A549 (cell line): ENCODE data around the gene TCERG1L. TPM values are rescaled to one million over a fixed set of nuclear protein-coding genes. Genes with fewer than 3 reads are reported as not detected.

Experiments
- ATAC-seq, 2 experiments: fragments of 200-7000 bp in 1 of 2; fragments of >200 bp in 1 of 2; cut with Nextera tagmentation in 1 of 2; cut with Tn5 transposase in 1 of 2; 3 replicates each; pipeline versions ENCODE4 v1.8.0 to v1.9.1; 2018 to 2020; ENCODE audit warnings: mild to moderate bottlenecking in 1 of 2, moderate library complexity in 1 of 2
- CTCF ChIA-PET: fragments of 300-600 bp; sonication (Branson Sonifier 250); formaldehyde crosslinking; extraction: SDS; loops from one replicate; lab custom pipeline; 2021; ENCODE audit warnings: antibody characterized with exemption, inconsistent platforms; lab: Yijun Ruan, JAX
- POLR2A ChIA-PET: fragments of 350-600 bp; formaldehyde crosslinking; extraction: SDS; loops from one replicate; lab custom pipeline; 2021; ENCODE audit warnings: antibody characterized with exemption, inconsistent platforms; lab: Yijun Ruan, JAX
- DNase-seq, 2 experiments: peaks; one replicate each; pipeline versions ENCODE4 v3.0.0 to v3.0.0-alpha.2; 2011 to 2016; ENCODE audit warnings: low read depth in 1 of 2, low spot score in 1 of 2
- FAIRE-seq: peaks from 2 replicates; lab custom pipeline; 2011; peaks lifted over from hg19 to GRCh38; lab: Jason Lieb, UNC
- H3K27ac ChIP-seq, 2 experiments: fragments of >200 bp; sonication (Bioruptor Twin); formaldehyde crosslinking; 3 replicates each; pipeline ENCODE4 v1.5.1; 2016 to 2017
- H3K4me1 ChIP-seq: fragments of >200 bp; sonication (Bioruptor Twin); formaldehyde crosslinking; 3 replicates; pipeline ENCODE4 v1.6.1; 2016
- H3K4me2 ChIP-seq: fragments of >200 bp; sonication (Bioruptor Twin); formaldehyde crosslinking; 3 replicates; pipeline ENCODE4 v1.6.1; 2016
- H3K4me3 ChIP-seq: fragments of >200 bp; sonication (Bioruptor Twin); formaldehyde crosslinking; 3 replicates; pipeline ENCODE4 v1.5.1; 2016
- H3K9me3 ChIP-seq: fragments of >200 bp; sonication (Bioruptor Twin); formaldehyde crosslinking; 3 replicates; pipeline ENCODE4 v1.6.1; 2016
- BHLHE40 ChIP-seq: IDR thresholded peaks from 2 replicates; pipeline ENCODE4 v1.6.1; 2012; ENCODE audit warnings: low read depth, low read length, inconsistent platforms
- CHD4 ChIP-seq: fragments of 200-600 bp; sonication (generic); IDR thresholded peaks from 2 replicates; pipeline ENCODE4 v1.6.1; 2016; ENCODE audit warnings: antibody characterized with exemption, mild to moderate bottlenecking, borderline replicate concordance
- FOSB ChIP-seq: fragments of 250-450 bp; sonication (Bioruptor Pico); IDR thresholded peaks from 2 replicates; pipeline ENCODE4 v1.5.0; 2020; ENCODE audit warnings: mild to moderate bottlenecking, moderate library complexity
- GATA3 ChIP-seq: IDR thresholded peaks from 2 replicates; pipeline ENCODE4 v1.6.1; 2012; ENCODE audit warnings: borderline replicate concordance
- KDM1A ChIP-seq: fragments of 200-600 bp; sonication (generic); IDR thresholded peaks from 2 replicates; pipeline ENCODE4 v1.6.1; 2016; ENCODE audit warnings: low read depth, mild to moderate bottlenecking
- KDM5A ChIP-seq: fragments of 200-600 bp; sonication (generic); IDR thresholded peaks from 2 replicates; pipeline ENCODE4 v1.6.1; 2016; ENCODE audit warnings: antibody characterized with exemption, mild to moderate bottlenecking
- NFE2L2 ChIP-seq: fragments of 150-350 bp; conservative IDR thresholded peaks from 2 replicates; pipeline ENCODE4 v1.6.1; 2014; ENCODE audit warnings: low read length
- NR3C1 ChIP-seq: fragments of >200 bp; sonication (Bioruptor Twin); formaldehyde crosslinking; IDR thresholded peaks from 3 replicates; pipeline ENCODE4 v1.6.1; 2017
- POLR2A ChIP-seq: IDR thresholded peaks from 2 replicates; pipeline ENCODE4 v1.6.1; 2012; ENCODE audit warnings: mild to moderate bottlenecking, low read length
- POLR2AphosphoS2 ChIP-seq: conservative IDR thresholded peaks from 2 replicates; pipeline ENCODE4 v1.6.1; 2012; ENCODE audit warnings: low read length, improper control_type of control experiment, inconsistent platforms
- RNF2 ChIP-seq: fragments of 200-600 bp; sonication (generic); IDR thresholded peaks from 2 replicates; pipeline ENCODE4 v1.6.1; 2016; ENCODE audit warnings: low read depth, mild to moderate bottlenecking, antibody characterized with exemption, moderate library complexity, borderline replicate concordance
- WGBS: methylation state at CpG from one replicate; pipeline ENCODE4 v1.1.6; 2017; ENCODE audit errors: missing lambda C conversion rate; 5-methylcytosine and 5-hydroxymethylcytosine counted together
- polyA plus RNA-seq, 4 experiments: library from polyadenylated mRNA; depleted of rRNA in 3 of 4; stranded (reverse); fragments of >200 nt; fragmentation: RNase III in 1 of 4; extraction: RNeasy Plus Mini Kit Qiagen cat#74134 plus additional on column Dnase treatment in 1 of 4; gene quantifications; 2 replicates in 3 of 4; 3 replicates in 1 of 4; pipeline ENCODE4 v1.2.3, GENCODE V29; 2011 to 2017
- TF ChIP-seq, protein P1 (sequence below): fragments of >200 bp; sonication (Bioruptor Twin); formaldehyde crosslinking; IDR thresholded peaks from 3 replicates; pipeline ENCODE4 v1.6.1; 2016
- TF ChIP-seq, protein P2 (sequence below): fragments of >200 bp; sonication (Bioruptor Twin); formaldehyde crosslinking; IDR thresholded peaks from 3 replicates; pipeline ENCODE4 v1.5.1; 2016
- TF ChIP-seq, protein P3 (sequence below): IDR thresholded peaks from 2 replicates; pipeline ENCODE4 v1.6.1; 2012
- TF ChIP-seq, protein P4 (sequence below): fragments of 250-450 bp; sonication (Bioruptor Pico); IDR thresholded peaks from 2 replicates; pipeline ENCODE4 v1.5.0; 2021; ENCODE audit warnings: mild to moderate bottlenecking, moderate library complexity, borderline replicate concordance

TCERG1L gene
- polyA plus RNA-seq, 2 of the 4 experiments (the other 2 are of a cell fraction) = not detected

DNA sequence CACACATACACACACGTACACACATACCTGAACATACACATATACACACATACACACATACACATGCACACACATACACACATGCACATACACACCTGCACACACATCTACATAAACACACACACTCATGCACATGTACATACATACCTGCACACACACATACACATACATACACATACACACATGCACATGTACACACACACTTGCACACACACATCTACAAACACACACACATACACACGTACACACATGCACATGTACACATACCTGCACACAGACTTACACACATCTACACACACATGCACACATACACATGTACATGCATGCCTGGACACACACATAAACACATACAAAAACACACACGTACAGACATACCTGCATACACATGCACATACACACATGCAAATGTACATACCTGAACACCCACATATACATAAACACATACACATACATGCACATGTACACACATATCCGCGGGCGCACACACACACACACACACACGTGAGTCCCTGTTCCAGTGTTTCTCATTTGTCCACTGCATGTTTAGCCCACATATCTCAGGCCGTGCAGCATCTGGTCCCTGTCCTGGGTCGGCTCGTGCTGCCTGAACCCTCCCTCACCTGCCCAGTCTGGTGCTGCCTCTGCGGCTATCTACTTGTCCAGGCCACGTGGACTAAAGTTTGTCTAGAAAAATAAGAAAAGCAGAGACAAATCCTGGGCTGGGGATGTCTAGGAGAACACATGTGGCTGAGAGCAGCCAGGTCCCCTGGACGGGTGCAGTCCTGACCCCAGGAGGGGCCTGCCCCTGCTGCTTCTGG lies 238.7 kb downstream of the TCERG1L start:
- Histone ChIP-seq H3K9me3 (no peaks in the 10 kb centered on the region), H3K4me1 (no peaks in the 10 kb centered on the region), H3K27ac (no peak overlapping the region), H3K4me3 (no peak overlapping the region), H3K4me2 (no peak overlapping the region)
- ATAC-seq (no peak), DNase-seq (no peak), FAIRE-seq (no peak)
- no peak for TF ChIP-seq NR3C1
- TF ChIP-seq, all 56 proteins: peak for 0
- CTCF ChIA-PET = no interaction called here
- POLR2A ChIA-PET = no interaction called here
- 31% methylated on average over 13 of the region's 13 CpGs for WGBS

DNA sequence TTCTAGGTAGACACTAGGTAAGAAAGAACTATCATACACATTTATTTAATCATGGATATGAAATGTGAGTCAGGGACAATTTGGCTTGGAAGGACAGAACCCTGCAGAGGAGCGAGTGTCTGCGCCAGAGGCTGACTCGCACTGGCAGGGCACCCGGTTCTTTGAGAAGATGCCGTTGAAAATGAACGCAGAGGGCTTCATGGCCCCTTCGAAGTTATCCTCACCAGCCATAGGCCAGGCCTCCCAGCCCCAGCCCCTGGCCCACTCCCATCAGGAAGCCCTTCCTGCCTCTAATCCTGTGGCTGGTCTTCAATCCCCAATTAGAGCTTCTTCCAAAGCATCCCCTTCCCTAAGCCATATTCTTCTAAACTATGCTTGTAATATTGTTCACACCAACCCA lies 239.8 kb downstream of the TCERG1L start:
- ATAC-seq = no peak
- TF ChIP-seq, protein P1, sequence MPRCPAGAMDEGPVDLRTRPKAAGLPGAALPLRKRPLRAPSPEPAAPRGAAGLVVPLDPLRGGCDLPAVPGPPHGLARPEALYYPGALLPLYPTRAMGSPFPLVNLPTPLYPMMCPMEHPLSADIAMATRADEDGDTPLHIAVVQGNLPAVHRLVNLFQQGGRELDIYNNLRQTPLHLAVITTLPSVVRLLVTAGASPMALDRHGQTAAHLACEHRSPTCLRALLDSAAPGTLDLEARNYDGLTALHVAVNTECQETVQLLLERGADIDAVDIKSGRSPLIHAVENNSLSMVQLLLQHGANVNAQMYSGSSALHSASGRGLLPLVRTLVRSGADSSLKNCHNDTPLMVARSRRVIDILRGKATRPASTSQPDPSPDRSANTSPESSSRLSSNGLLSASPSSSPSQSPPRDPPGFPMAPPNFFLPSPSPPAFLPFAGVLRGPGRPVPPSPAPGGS = no peak
- TF ChIP-seq KDM1A (no peak), BHLHE40 (no peak), POLR2A (no peak), FOSB (CRISPR knock-in tag) (no peak), POLR2AphosphoS2 (no peak), CHD4 (no peak)
- TF ChIP-seq, protein P2, sequence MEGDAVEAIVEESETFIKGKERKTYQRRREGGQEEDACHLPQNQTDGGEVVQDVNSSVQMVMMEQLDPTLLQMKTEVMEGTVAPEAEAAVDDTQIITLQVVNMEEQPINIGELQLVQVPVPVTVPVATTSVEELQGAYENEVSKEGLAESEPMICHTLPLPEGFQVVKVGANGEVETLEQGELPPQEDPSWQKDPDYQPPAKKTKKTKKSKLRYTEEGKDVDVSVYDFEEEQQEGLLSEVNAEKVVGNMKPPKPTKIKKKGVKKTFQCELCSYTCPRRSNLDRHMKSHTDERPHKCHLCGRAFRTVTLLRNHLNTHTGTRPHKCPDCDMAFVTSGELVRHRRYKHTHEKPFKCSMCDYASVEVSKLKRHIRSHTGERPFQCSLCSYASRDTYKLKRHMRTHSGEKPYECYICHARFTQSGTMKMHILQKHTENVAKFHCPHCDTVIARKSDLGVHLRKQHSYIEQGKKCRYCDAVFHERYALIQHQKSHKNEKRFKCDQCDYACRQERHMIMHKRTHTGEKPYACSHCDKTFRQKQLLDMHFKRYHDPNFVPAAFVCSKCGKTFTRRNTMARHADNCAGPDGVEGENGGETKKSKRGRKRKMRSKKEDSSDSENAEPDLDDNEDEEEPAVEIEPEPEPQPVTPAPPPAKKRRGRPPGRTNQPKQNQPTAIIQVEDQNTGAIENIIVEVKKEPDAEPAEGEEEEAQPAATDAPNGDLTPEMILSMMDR = no peak
- no peak overlapping the region for H3K4me2 ChIP-seq
- H3K4me1 ChIP-seq = no peaks in the 10 kb centered on the region
- no peak overlapping the region for H3K4me3 ChIP-seq
- ChIA-PET POLR2A (no interaction called here), CTCF (no interaction called here)
- DNase-seq = no peak
- WGBS = 26% methylated on average over 7 of the region's 7 CpGs
- H3K9me3 ChIP-seq = no peaks in the 10 kb centered on the region
- FAIRE-seq = no peak
- no peak overlapping the region for H3K27ac ChIP-seq

DNA sequence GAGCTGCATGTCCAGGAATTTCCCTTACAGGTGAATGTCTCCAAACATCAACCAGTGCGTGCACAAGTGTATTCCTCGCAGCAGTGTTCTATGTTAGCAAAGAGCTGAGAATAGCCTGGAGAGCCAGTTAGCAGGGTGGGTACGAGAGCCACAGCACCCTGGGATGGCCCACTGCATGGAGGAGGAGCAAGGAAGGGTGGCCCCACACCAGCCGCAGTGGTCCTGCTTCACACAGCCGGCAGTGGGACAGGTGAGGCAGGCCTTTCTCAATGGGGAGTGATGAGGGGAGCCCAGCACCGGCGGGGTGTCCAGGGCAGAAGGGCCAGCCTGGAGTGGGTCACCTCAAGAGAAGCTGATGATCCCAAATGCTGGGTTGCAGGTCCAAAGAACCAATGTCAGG lies 240.7 kb downstream of the TCERG1L start:
- whole genome bisulfite sequencing = 0% methylated on average over 4 of the region's 7 CpGs
- CTCF ChIA-PET = no interaction called here

DNA sequence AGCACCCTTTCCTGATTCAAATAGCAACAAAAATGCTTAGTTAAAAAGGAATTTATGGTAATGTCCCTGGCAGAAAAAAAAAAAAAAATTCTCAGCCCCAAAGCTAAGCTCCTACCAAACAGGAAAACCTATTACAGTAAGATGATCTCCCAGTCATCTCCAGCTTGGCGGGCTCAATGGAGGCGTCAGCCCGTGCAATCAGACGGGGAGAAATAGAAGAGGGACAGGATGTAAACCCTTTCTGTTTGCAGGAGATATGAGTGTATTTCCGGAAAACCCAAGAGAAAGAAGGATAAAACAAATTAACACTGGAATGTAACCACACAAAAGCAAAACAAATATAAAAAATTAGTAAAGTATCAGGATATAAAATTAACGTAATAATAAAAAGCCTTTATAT lies 242.8 kb downstream of the TCERG1L start:
- FAIRE-seq = no peak
- CTCF ChIA-PET = interaction anchor here (1.0 kb wide), 1 partner anchor 180 kb away, joined by 3 read pairs; no protein-coding TSS in a partner anchor

More for the DNA sequence above, 240.7 kb downstream of the TCERG1L start:
- POLR2A ChIA-PET = no interaction called here
- no peak overlapping the region for H3K4me2 ChIP-seq
- H3K4me3 ChIP-seq = no peak overlapping the region
- DNase-seq (no peak), FAIRE-seq (no peak), ATAC-seq (no peak)
- H3K9me3 ChIP-seq = no peaks in the 10 kb centered on the region
- no peak overlapping the region for H3K27ac ChIP-seq
- TF ChIP-seq RNF2 (no peak), NR3C1 (no peak), POLR2AphosphoS2 (no peak), NFE2L2 (no peak), GATA3 (no peak), KDM5A (no peak)
- TF ChIP-seq, protein P3, sequence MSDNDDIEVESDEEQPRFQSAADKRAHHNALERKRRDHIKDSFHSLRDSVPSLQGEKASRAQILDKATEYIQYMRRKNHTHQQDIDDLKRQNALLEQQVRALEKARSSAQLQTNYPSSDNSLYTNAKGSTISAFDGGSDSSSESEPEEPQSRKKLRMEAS = no peak
- TF ChIP-seq, protein P1 = no peak
- H3K4me1 ChIP-seq = no peaks in the 10 kb centered on the region

More for the DNA sequence above, 242.8 kb downstream of the TCERG1L start:
- Histone ChIP-seq H3K4me3 (no peak overlapping the region), H3K9me3 (no peaks in the 10 kb centered on the region), H3K27ac (no peak overlapping the region), H3K4me2 (no peak overlapping the region), H3K4me1 (no peaks in the 10 kb centered on the region)
- WGBS = 13% methylated on average over 6 of the region's 6 CpGs
- no peak for ATAC-seq
- TF ChIP-seq, protein P4, sequence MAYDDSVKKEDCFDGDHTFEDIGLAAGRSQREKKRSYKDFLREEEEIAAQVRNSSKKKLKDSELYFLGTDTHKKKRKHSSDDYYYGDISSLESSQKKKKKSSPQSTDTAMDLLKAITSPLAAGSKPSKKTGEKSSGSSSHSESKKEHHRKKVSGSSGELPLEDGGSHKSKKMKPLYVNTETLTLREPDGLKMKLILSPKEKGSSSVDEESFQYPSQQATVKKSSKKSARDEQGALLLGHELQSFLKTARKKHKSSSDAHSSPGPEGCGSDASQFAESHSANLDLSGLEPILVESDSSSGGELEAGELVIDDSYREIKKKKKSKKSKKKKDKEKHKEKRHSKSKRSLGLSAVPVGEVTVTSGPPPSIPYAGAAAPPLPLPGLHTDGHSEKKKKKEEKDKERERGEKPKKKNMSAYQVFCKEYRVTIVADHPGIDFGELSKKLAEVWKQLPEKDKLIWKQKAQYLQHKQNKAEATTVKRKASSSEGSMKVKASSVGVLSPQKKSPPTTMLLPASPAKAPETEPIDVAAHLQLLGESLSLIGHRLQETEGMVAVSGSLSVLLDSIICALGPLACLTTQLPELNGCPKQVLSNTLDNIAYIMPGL (CRISPR knock-in tag) = no peak
- DNase-seq = no peak
- POLR2A ChIA-PET = no interaction called here
